ENCODE data around the gene USP48.

GRCh38 chr1:21721295-21721985 is 61.5 kb downstream of the USP48 start:
- TF ChIP-seq ZBTB1 (tag by site-specific recombination; IDR thresholded peaks at IDR 0.05) (no peak), ZNF791 (tag by site-specific recombination; IDR thresholded peaks at IDR 0.05) (no peak), ZNF830 (tag by site-specific recombination; IDR thresholded peaks at IDR 0.05; ENCODE audit: low read depth) (no peak)
- TF ChIP-seq, protein P1, sequence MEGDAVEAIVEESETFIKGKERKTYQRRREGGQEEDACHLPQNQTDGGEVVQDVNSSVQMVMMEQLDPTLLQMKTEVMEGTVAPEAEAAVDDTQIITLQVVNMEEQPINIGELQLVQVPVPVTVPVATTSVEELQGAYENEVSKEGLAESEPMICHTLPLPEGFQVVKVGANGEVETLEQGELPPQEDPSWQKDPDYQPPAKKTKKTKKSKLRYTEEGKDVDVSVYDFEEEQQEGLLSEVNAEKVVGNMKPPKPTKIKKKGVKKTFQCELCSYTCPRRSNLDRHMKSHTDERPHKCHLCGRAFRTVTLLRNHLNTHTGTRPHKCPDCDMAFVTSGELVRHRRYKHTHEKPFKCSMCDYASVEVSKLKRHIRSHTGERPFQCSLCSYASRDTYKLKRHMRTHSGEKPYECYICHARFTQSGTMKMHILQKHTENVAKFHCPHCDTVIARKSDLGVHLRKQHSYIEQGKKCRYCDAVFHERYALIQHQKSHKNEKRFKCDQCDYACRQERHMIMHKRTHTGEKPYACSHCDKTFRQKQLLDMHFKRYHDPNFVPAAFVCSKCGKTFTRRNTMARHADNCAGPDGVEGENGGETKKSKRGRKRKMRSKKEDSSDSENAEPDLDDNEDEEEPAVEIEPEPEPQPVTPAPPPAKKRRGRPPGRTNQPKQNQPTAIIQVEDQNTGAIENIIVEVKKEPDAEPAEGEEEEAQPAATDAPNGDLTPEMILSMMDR (tag by site-specific recombination; IDR thresholded peaks at IDR 0.05): no peak
- TF ChIP-seq, protein P2, sequence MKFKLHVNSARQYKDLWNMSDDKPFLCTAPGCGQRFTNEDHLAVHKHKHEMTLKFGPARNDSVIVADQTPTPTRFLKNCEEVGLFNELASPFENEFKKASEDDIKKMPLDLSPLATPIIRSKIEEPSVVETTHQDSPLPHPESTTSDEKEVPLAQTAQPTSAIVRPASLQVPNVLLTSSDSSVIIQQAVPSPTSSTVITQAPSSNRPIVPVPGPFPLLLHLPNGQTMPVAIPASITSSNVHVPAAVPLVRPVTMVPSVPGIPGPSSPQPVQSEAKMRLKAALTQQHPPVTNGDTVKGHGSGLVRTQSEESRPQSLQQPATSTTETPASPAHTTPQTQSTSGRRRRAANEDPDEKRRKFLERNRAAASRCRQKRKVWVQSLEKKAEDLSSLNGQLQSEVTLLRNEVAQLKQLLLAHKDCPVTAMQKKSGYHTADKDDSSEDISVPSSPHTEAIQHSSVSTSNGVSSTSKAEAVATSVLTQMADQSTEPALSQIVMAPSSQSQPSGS (tag by site-specific recombination; IDR thresholded peaks at IDR 0.05; ENCODE audit: low read depth): no peak
